PFSK-1 (cell line): Measurements from ENCODE around the gene LIMA1.

Source experiments
- FOXP2 ChIP-seq: optimal IDR thresholded peaks from 2 replicates; pipeline ENCODE3; 2011; ENCODE audit warnings: borderline replicate concordance, control low read depth, inconsistent platforms; ENCODE audit not compliant: insufficient read depth; ENCODE audit errors: extremely low read length, extremely low read depth
- POLR2AphosphoS5 ChIP-seq: IDR thresholded peaks from 2 replicates; pipeline ENCODE4 v1.6.1; 2012; ENCODE audit warnings: low read depth, mild to moderate bottlenecking, control low read depth, low read length, moderate library complexity
- REST ChIP-seq, 2 experiments: IDR thresholded peaks; 2 replicates each; pipeline versions ENCODE4 v1.6.1 to v1.8.0; 2011 to 2012; ENCODE audit warnings: low read depth in 2 of 2, low read length in 2 of 2, control low read depth in 1 of 2, inconsistent platforms in 1 of 2, mild to moderate bottlenecking in 1 of 2, moderate library complexity in 1 of 2; ENCODE audit not compliant: insufficient read depth in 1 of 2
- SIN3A ChIP-seq: IDR thresholded peaks from 2 replicates; pipeline ENCODE4 v1.6.1; 2012; ENCODE audit warnings: mild to moderate bottlenecking, low read length, moderate library complexity, borderline replicate concordance; ENCODE audit not compliant: insufficient read depth
- TAF1 ChIP-seq: IDR thresholded peaks from 2 replicates; pipeline ENCODE4 v1.6.1; 2012; ENCODE audit warnings: low read length, control low read depth, borderline replicate concordance; ENCODE audit not compliant: insufficient read depth

Gene LIMA1

GRCh38 chr12:50162230-50162629 lies 121.1 kb downstream of the LIMA1 start:
- no peak for TF ChIP-seq SIN3A
- no peak for TF ChIP-seq TAF1
- no peak for TF ChIP-seq POLR2AphosphoS5
- no peak for TF ChIP-seq REST (IDR thresholded peaks at IDR 0.05; ENCODE audit: insufficient read depth in 1 of 2, low read depth in 2 of 2, low read length in 2 of 2)
- TF ChIP-seq FOXP2, result no peak

GRCh38 chr12:50160643-50161042 lies 122.7 kb downstream of the LIMA1 start:
- no peak for TF ChIP-seq TAF1
- TF ChIP-seq FOXP2, result no peak
- no peak for TF ChIP-seq SIN3A
- no peak for TF ChIP-seq POLR2AphosphoS5
- no peak for TF ChIP-seq REST (IDR thresholded peaks at IDR 0.05; ENCODE audit: insufficient read depth in 1 of 2, low read depth in 2 of 2, low read length in 2 of 2)

GRCh38 chr12:50157259-50157658 lies 126.1 kb downstream of the LIMA1 start:
- TF ChIP-seq TAF1 (no peak), FOXP2 (no peak), REST (IDR thresholded peaks at IDR 0.05; ENCODE audit: insufficient read depth in 1 of 2, low read depth in 2 of 2, low read length in 2 of 2) (no peak), POLR2AphosphoS5 (no peak), SIN3A (no peak)

DNA sequence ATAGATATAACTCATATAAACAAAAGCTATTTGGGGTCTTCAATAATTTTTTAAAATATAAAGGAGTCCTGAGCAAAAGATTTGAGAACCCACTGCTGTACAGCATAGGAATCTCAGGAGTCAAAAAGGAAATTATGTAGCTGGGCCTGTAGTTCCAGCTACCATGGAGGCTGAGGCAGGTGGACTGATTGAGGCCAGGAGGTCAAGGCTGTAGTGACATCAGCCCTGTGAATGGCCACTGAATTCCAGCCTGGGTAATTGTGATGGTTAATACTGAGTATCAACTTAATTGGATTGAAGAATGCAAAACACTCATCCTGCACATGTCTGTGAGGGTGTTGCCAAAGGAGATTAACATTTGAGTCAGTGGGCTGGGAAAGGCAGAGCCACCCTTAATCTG lies 126.7 kb downstream of the LIMA1 start:
- TF ChIP-seq REST (IDR thresholded peaks at IDR 0.05; ENCODE audit: insufficient read depth in 1 of 2, low read depth in 2 of 2, low read length in 2 of 2), result no peak
- TF ChIP-seq FOXP2, result no peak
- no peak for TF ChIP-seq POLR2AphosphoS5
- TF ChIP-seq SIN3A, result no peak
- TF ChIP-seq TAF1, result no peak

DNA sequence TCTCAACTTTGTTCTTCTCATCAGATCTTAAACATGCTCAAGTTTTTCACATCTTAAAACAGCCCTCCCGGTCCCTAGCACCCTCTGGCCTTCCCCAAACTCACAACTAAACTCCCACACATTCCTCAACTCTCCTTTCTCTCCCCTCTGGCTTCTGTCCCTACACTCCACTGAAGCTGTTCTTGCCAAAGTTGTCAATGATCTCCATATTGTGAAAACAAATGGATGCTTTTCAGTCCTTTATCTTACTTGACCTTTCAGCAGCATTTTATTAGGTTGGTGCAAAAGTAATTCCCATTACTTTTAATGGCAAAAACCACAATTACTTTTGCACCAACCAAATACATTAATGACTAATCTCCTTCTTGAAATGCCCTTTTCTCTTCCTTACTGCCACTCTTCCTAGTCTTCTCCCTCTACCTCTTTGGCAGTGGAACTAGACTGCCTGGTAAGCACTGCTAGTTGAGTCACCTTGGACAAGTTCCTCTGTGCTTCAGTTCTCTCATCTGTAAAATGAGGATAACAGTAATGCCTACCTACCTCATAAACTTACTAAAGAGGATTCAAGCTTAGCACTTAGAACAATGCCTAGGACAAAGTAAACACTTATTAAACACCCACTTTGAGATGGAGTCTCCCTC lies 132.2 kb downstream of the LIMA1 start:
- no peak for TF ChIP-seq SIN3A
